B cell (primary cell): ENCODE measurements around the gene PYY.
"Not testable (repeated sequence)": the region's sequence is repeated elsewhere in the genome, so short reads cannot be mapped to it uniquely, and the experiment has no call there.

Experiments
- CTCF ChIP-seq: fragments of 200-600 bp; IDR thresholded peaks from one replicate; pipeline ENCODE4 v1.8.0; 2022; ENCODE audit warnings: antibody characterized with exemption, mild to moderate bottlenecking
- EZH2 ChIP-seq: IDR thresholded peaks from 2 replicates; pipeline ENCODE4 v1.6.1; 2012; ENCODE audit warnings: borderline replicate concordance, low read depth, mild to moderate bottlenecking, moderate library complexity, low read length; ENCODE audit not compliant: insufficient read depth, poor library complexity, severe bottlenecking

- TF ChIP-seq CTCF, EZH2: not testable (repeated sequence)
Measured at GRCh38 chr17:43997180-43997579, 43.4 kb upstream of the PYY start.
